HG02852 (cell line): ENCODE results near the gene ABR.
"Not testable (repeated sequence)": the region's sequence is repeated elsewhere in the genome, so short reads cannot be mapped to it uniquely, and the experiment has no call there.

Experiments
- ATAC-seq: cut with Tn5 transposase; IDR thresholded peaks from one replicate; pipeline ENCODE4 v1.9.1; 2021; ENCODE audit warnings: mild to moderate bottlenecking, moderate library complexity; ENCODE audit not compliant: unreplicated experiment

ABR gene

GRCh38 chr17:1150863-1151600 lies 28.7 kb downstream of the ABR start:
- no peak for ATAC-seq

- ATAC-seq, result no peak
These were observed 29.9 kb downstream of the ABR start for GRCh38 chr17:1149869-1150268.

- no peak for ATAC-seq
These were observed 32.1 kb downstream of the ABR start for GRCh38 chr17:1147664-1148063.

- no peak for ATAC-seq
These were observed 33.1 kb downstream of the ABR start for GRCh38 chr17:1146561-1147265.

GRCh38 chr17:1145311-1145986 lies 34.3 kb downstream of the ABR start:
- no peak for ATAC-seq

GRCh38 chr17:1144162-1144561 lies 35.6 kb downstream of the ABR start:
- no peak for ATAC-seq

GRCh38 chr17:1143573-1143972 lies 36.2 kb downstream of the ABR start:
- no peak for ATAC-seq

GRCh38 chr17:1142561-1142971 lies 37.2 kb downstream of the ABR start:
- ATAC-seq, result no peak

- ATAC-seq, result no peak
These were observed 42.3 kb downstream of the ABR start for GRCh38 chr17:1137465-1137894.

- ATAC-seq, result no peak
These were observed 43.0 kb downstream of the ABR start for GRCh38 chr17:1136748-1137147.

- ATAC-seq, result no peak
These were observed 45.0 kb downstream of the ABR start for GRCh38 chr17:1134634-1135324.

GRCh38 chr17:1130191-1130590 lies 49.6 kb downstream of the ABR start:
- ATAC-seq, result no peak

GRCh38 chr17:1128463-1128862 lies 51.3 kb downstream of the ABR start:
- not testable (repeated sequence) for ATAC-seq

- ATAC-seq, result no peak
These were observed 52.8 kb downstream of the ABR start for GRCh38 chr17:1126801-1127550.

- no peak for ATAC-seq
These were observed 53.5 kb downstream of the ABR start for GRCh38 chr17:1126250-1126797.

GRCh38 chr17:1125788-1126145 lies 54.0 kb downstream of the ABR start:
- no peak for ATAC-seq

GRCh38 chr17:1124896-1125787 lies 54.6 kb downstream of the ABR start:
- ATAC-seq, result no peak

- no peak for ATAC-seq
These were observed 55.7 kb downstream of the ABR start for GRCh38 chr17:1123921-1124715.
